OCI-LY3 (cell line): ENCODE data around the gene AHRR.

Experiments used
- H2AFZ ChIP-seq: fragments of 200-600, 300-600 bp; shearing (Covaris generic); 2 replicates; pipeline ENCODE4 v1.6.0; 2014; ENCODE audit warnings: antibody characterized with exemption, low read depth, low read length
- H3K27ac ChIP-seq: fragments of 200-600, 300-600 bp; sonication (generic); 2 replicates; pipeline ENCODE4 v1.5.1; 2014; ENCODE audit warnings: mild to moderate bottlenecking, low read length, moderate library complexity, mixed read lengths
- H3K27me3 ChIP-seq: fragments of 200-600, 300-600 bp; sonication (generic); 2 replicates; pipeline ENCODE4 v1.6.1; 2014; ENCODE audit warnings: low read depth, low read length, mixed read lengths
- H3K36me3 ChIP-seq: fragments of 200-600, 300-600 bp; sonication (generic); replicated peaks from 2 replicates; pipeline ENCODE3; 2014; ENCODE audit warnings: low read depth, low read length, mixed read lengths
- H3K4me1 ChIP-seq: fragments of 300-600, 200-600 bp; sonication (generic); 2 replicates; pipeline ENCODE4 v1.6.1; 2014; ENCODE audit warnings: low read length, mixed read lengths
- H3K4me2 ChIP-seq: fragments of 200-600, 300-600 bp; sonication (generic); 2 replicates; pipeline ENCODE4 v1.6.1; 2014; ENCODE audit warnings: low read length, mixed read lengths
- H3K4me3 ChIP-seq: fragments of 300-600, 200-600 bp; sonication (generic); 2 replicates; pipeline ENCODE4 v1.5.1; 2014; ENCODE audit warnings: antibody characterized with exemption, mild to moderate bottlenecking, low read length, moderate library complexity
- H3K79me2 ChIP-seq: fragments of 300-600, 200-600 bp; shearing (Covaris generic); 2 replicates; pipeline ENCODE4 v1.6.1; 2014; ENCODE audit warnings: mild to moderate bottlenecking, low read length, mixed read lengths
- H3K9ac ChIP-seq: fragments of 300-600, 200-600 bp; shearing (Covaris generic); 2 replicates; pipeline ENCODE4 v1.6.0; 2014; ENCODE audit warnings: mild to moderate bottlenecking, low read length, moderate library complexity
- H3K9me3 ChIP-seq: fragments of 200-600, 300-600 bp; shearing (Covaris generic); 2 replicates; pipeline ENCODE4 v1.6.1; 2014; ENCODE audit warnings: low read length, mixed read lengths; ENCODE audit not compliant: insufficient read depth
- H4K20me1 ChIP-seq: fragments of 200-600, 300-600 bp; sonication (generic); 2 replicates; pipeline ENCODE4 v1.6.1; 2016; ENCODE audit warnings: low read length, mixed read lengths; ENCODE audit not compliant: insufficient read depth
- EZH2phosphoT487 ChIP-seq: fragments of 200-600 bp; shearing (Covaris generic); IDR thresholded peaks from 2 replicates; pipeline ENCODE4 v1.6.1; 2018; ENCODE audit warnings: antibody characterized with exemption, mixed run types, low read depth
- TF ChIP-seq, protein P1 (sequence below): fragments of 200-600, 300-600 bp; sonication (generic); IDR thresholded peaks from 2 replicates; pipeline ENCODE4 v1.5.1; 2014; ENCODE audit warnings: antibody characterized with exemption, low read length, low read depth

Gene AHRR

GRCh38 chr5:353612-354580 is 32.4 kb downstream of the AHRR start:
- H2AFZ ChIP-seq, result no peak overlapping the region

GRCh38 chr5:354581-355378 is 33.3 kb downstream of the AHRR start:
- H3K27me3 ChIP-seq, result no peaks in the 10 kb centered on the region
- H3K4me3 ChIP-seq, result no peak overlapping the region
- no peaks in the 10 kb centered on the region for H3K9me3 ChIP-seq
- H3K36me3 ChIP-seq, result no peaks in the 10 kb centered on the region
- H2AFZ ChIP-seq, result no peak overlapping the region
- H3K4me2 ChIP-seq, result no peak overlapping the region
- no peaks in the 10 kb centered on the region for H3K79me2 ChIP-seq
- no peak overlapping the region for H3K27ac ChIP-seq
- no peak for TF ChIP-seq EZH2phosphoT487
- TF ChIP-seq, protein P1, sequence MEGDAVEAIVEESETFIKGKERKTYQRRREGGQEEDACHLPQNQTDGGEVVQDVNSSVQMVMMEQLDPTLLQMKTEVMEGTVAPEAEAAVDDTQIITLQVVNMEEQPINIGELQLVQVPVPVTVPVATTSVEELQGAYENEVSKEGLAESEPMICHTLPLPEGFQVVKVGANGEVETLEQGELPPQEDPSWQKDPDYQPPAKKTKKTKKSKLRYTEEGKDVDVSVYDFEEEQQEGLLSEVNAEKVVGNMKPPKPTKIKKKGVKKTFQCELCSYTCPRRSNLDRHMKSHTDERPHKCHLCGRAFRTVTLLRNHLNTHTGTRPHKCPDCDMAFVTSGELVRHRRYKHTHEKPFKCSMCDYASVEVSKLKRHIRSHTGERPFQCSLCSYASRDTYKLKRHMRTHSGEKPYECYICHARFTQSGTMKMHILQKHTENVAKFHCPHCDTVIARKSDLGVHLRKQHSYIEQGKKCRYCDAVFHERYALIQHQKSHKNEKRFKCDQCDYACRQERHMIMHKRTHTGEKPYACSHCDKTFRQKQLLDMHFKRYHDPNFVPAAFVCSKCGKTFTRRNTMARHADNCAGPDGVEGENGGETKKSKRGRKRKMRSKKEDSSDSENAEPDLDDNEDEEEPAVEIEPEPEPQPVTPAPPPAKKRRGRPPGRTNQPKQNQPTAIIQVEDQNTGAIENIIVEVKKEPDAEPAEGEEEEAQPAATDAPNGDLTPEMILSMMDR, result no peak
- H3K4me1 ChIP-seq, result no peaks in the 10 kb centered on the region
- no peaks in the 10 kb centered on the region for H4K20me1 ChIP-seq
- H3K9ac ChIP-seq, result no peak overlapping the region

More at GRCh38 chr5:353612-354580, 32.4 kb downstream of the AHRR start:
- Histone ChIP-seq H3K36me3 (no peaks in the 10 kb centered on the region), H4K20me1 (no peaks in the 10 kb centered on the region), H3K9me3 (no peaks in the 10 kb centered on the region), H3K27me3 (no peaks in the 10 kb centered on the region), H3K4me1 (no peaks in the 10 kb centered on the region), H3K4me2 (no peak overlapping the region), H3K27ac (no peak overlapping the region), H3K79me2 (no peaks in the 10 kb centered on the region), H3K9ac (no peak overlapping the region), H3K4me3 (no peak overlapping the region)
- no peak for TF ChIP-seq EZH2phosphoT487
- TF ChIP-seq, protein P1, result no peak

- no peaks in the 10 kb centered on the region for H3K27me3 ChIP-seq
- no peaks in the 10 kb centered on the region for H3K9me3 ChIP-seq
- TF ChIP-seq, protein P1, result no peak
- TF ChIP-seq EZH2phosphoT487, result no peak
- H3K79me2 ChIP-seq, result no peaks in the 10 kb centered on the region
- no peak overlapping the region for H2AFZ ChIP-seq
- H3K27ac ChIP-seq, result no peak overlapping the region
- no peak overlapping the region for H3K9ac ChIP-seq
- H4K20me1 ChIP-seq, result no peaks in the 10 kb centered on the region
- no peak overlapping the region for H3K4me3 ChIP-seq
- H3K4me1 ChIP-seq, result no peaks in the 10 kb centered on the region
- H3K36me3 ChIP-seq, result no peaks in the 10 kb centered on the region
- no peak overlapping the region for H3K4me2 ChIP-seq
These were observed 33.9 kb downstream of the AHRR start for GRCh38 chr5:355379-355935.

GRCh38 chr5:355958-356357 is 34.4 kb downstream of the AHRR start:
- Histone ChIP-seq H4K20me1 (no peaks in the 10 kb centered on the region), H3K9ac (no peak overlapping the region), H3K4me3 (no peak overlapping the region), H3K27ac (no peak overlapping the region), H3K4me2 (no peak overlapping the region), H3K79me2 (no peaks in the 10 kb centered on the region), H3K9me3 (no peaks in the 10 kb centered on the region), H2AFZ (no peak overlapping the region), H3K4me1 (no peaks in the 10 kb centered on the region), H3K27me3 (no peaks in the 10 kb centered on the region), H3K36me3 (no peaks in the 10 kb centered on the region)
- no peak for TF ChIP-seq EZH2phosphoT487
- TF ChIP-seq, protein P1, result no peak
